Measurements from ENCODE around the gene KDM2A. TPM values are rescaled to one million over a fixed set of nuclear protein-coding genes. Genes with fewer than 3 reads are reported as not detected.
A peak's percentile ranks its signal among the peaks of the same experiment; 100 is the strongest.

Gene KDM2A
- total and polyA plus RNA-seq, 2 donors = 27.4 to 42.0 TPM

GRCh38 chr11:67243051-67243450 lies 124.0 kb downstream of the KDM2A start:
- no peak overlapping the region for H3K27ac ChIP-seq (ENCODE audit: low read depth in 1 of 2, low read length in 1 of 2)
- no peak overlapping the region for H3K4me3 ChIP-seq (ENCODE audit: low read length in 2 of 2)
- no peaks in the 10 kb centered on the region for H3K27me3 ChIP-seq (ENCODE audit: control insufficient read depth in 2 of 2, insufficient read depth in 1 of 2, low read length in 1 of 2)
- peaks cover 34 to 58% of the 10 kb centered on the region in 2 donors for H3K36me3 ChIP-seq (ENCODE audit: control insufficient read depth in 2 of 2, insufficient read depth in 2 of 2, low read length in 1 of 2)
- DNase-seq (ENCODE audit: low read depth in 6 of 9, low spot score in 9 of 9) = no peak
- no peaks in the 10 kb centered on the region for H3K9me3 ChIP-seq (ENCODE audit: control insufficient read depth in 2 of 2, insufficient read depth in 1 of 2, low read length in 1 of 2)
- H3K4me1 ChIP-seq (ENCODE audit: control insufficient read depth in 2 of 2, insufficient read depth in 2 of 2, low read length in 2 of 2) = peaks cover 20 to 38% of the 10 kb centered on the region in 2 donors
- 98% methylated on average over 2 of the region's 2 CpGs for WGBS

- WGBS = 98% methylated on average over 11 of the region's 11 CpGs
- no peaks in the 10 kb centered on the region for H3K9me3 ChIP-seq (ENCODE audit: control insufficient read depth in 2 of 2, insufficient read depth in 1 of 2, low read length in 1 of 2)
- peaks cover 54 to 78% of the 10 kb centered on the region in 2 donors for H3K36me3 ChIP-seq (ENCODE audit: control insufficient read depth in 2 of 2, insufficient read depth in 2 of 2, low read length in 1 of 2)
- H3K4me3 ChIP-seq (ENCODE audit: low read length in 2 of 2) = no peak overlapping the region
- no peak overlapping the region for H3K27ac ChIP-seq (ENCODE audit: low read depth in 1 of 2, low read length in 1 of 2)
- DNase-seq (ENCODE audit: low read depth in 6 of 9, low spot score in 9 of 9) = no peak
- H3K4me1 ChIP-seq (ENCODE audit: control insufficient read depth in 2 of 2, insufficient read depth in 2 of 2, low read length in 2 of 2) = peaks cover 11 to 23% of the 10 kb centered on the region in 2 donors
- no peaks in the 10 kb centered on the region for H3K27me3 ChIP-seq (ENCODE audit: control insufficient read depth in 2 of 2, insufficient read depth in 1 of 2, low read length in 1 of 2)
Observed at GRCh38 chr11:67245046-67245445, 126.0 kb downstream of the KDM2A start.

- 97% methylated on average over 5 of the region's 5 CpGs for WGBS
- no peak for DNase-seq (ENCODE audit: low read depth in 6 of 9, low spot score in 9 of 9)
- Histone ChIP-seq H3K27me3 (ENCODE audit: control insufficient read depth in 2 of 2, insufficient read depth in 1 of 2, low read length in 1 of 2) (no peaks in the 10 kb centered on the region), H3K4me3 (ENCODE audit: low read length in 2 of 2) (no peak overlapping the region), H3K9me3 (ENCODE audit: control insufficient read depth in 2 of 2, insufficient read depth in 1 of 2, low read length in 1 of 2) (no peaks in the 10 kb centered on the region), H3K36me3 (ENCODE audit: control insufficient read depth in 2 of 2, insufficient read depth in 2 of 2, low read length in 1 of 2) (peaks cover 83 to 97% of the 10 kb centered on the region in 2 donors), H3K4me1 (ENCODE audit: control insufficient read depth in 2 of 2, insufficient read depth in 2 of 2, low read length in 2 of 2) (no peaks in the 10 kb centered on the region), H3K27ac (ENCODE audit: low read depth in 1 of 2, low read length in 1 of 2) (no peak overlapping the region)
Observed at GRCh38 chr11:67247946-67248550, 129.0 kb downstream of the KDM2A start.

GRCh38 chr11:67248653-67249052 lies 129.6 kb downstream of the KDM2A start:
- no peaks in the 10 kb centered on the region for H3K9me3 ChIP-seq (ENCODE audit: control insufficient read depth in 2 of 2, insufficient read depth in 1 of 2, low read length in 1 of 2)
- H3K27me3 ChIP-seq (ENCODE audit: control insufficient read depth in 2 of 2, insufficient read depth in 1 of 2, low read length in 1 of 2) = no peaks in the 10 kb centered on the region
- H3K4me1 ChIP-seq (ENCODE audit: control insufficient read depth in 2 of 2, insufficient read depth in 2 of 2, low read length in 2 of 2) = no peaks in the 10 kb centered on the region
- no peak overlapping the region for H3K4me3 ChIP-seq (ENCODE audit: low read length in 2 of 2)
- no peak for DNase-seq (ENCODE audit: low read depth in 6 of 9, low spot score in 9 of 9)
- H3K27ac ChIP-seq (ENCODE audit: low read depth in 1 of 2, low read length in 1 of 2) = no peak overlapping the region
- peaks cover 86 to 98% of the 10 kb centered on the region in 2 donors for H3K36me3 ChIP-seq (ENCODE audit: control insufficient read depth in 2 of 2, insufficient read depth in 2 of 2, low read length in 1 of 2)

DNA sequence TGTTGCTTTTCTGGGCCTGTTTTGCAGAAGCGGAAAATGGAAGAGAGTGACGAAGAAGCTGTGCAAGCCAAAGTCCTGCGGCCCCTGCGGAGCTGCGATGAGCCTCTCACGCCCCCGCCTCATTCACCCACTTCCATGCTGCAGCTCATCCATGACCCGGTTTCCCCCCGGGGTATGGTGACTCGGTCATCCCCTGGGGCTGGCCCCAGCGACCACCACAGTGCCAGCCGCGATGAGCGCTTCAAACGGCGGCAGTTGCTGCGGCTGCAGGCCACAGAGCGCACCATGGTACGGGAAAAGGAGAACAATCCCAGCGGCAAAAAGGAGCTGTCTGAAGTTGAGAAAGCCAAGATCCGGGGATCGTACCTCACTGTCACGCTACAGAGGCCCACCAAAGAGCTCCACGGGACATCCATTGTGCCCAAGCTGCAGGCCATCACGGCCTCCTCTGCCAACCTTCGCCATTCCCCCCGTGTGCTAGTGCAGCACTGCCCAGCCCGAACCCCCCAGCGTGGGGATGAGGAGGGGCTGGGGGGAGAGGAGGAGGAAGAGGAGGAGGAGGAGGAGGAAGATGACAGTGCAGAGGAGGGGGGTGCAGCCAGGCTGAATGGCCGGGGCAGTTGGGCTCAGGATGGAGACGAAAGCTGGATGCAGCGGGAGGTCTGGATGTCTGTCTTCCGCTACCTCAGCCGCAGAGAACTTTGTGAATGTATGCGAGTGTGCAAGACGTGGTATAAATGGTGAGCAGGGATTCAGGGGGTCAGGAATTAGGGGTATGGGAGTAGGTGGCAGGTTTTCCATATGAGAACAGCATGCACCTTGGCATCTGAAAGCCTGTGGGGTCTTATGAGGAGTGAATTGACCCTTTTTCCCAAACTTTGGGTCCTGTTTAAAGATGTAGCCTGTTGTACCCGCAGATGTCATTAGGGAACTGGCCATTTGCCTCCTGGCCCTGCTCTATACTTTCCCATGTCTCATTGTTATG lies 131.3 kb downstream of the KDM2A start:
- Histone ChIP-seq H3K9me3 (ENCODE audit: control insufficient read depth in 2 of 2, insufficient read depth in 1 of 2, low read length in 1 of 2) (no peaks in the 10 kb centered on the region), H3K4me3 (ENCODE audit: low read length in 2 of 2) (no peak overlapping the region), H3K27ac (ENCODE audit: low read depth in 1 of 2, low read length in 1 of 2) (no peak overlapping the region), H3K27me3 (ENCODE audit: control insufficient read depth in 2 of 2, insufficient read depth in 1 of 2, low read length in 1 of 2) (no peaks in the 10 kb centered on the region), H3K4me1 (ENCODE audit: control insufficient read depth in 2 of 2, insufficient read depth in 2 of 2, low read length in 2 of 2) (no peaks in the 10 kb centered on the region), H3K36me3 (ENCODE audit: control insufficient read depth in 2 of 2, insufficient read depth in 2 of 2, low read length in 1 of 2) (peaks cover 92 to 100% of the 10 kb centered on the region in 2 donors)
- DNase-seq (ENCODE audit: low read depth in 6 of 9, low spot score in 9 of 9) = no peak
- 97% methylated on average over 37 of the region's 37 CpGs for WGBS

GRCh38 chr11:67251841-67252240 lies 132.8 kb downstream of the KDM2A start:
- H3K27me3 ChIP-seq (ENCODE audit: control insufficient read depth in 2 of 2, insufficient read depth in 1 of 2, low read length in 1 of 2) = no peaks in the 10 kb centered on the region
- H3K9me3 ChIP-seq (ENCODE audit: control insufficient read depth in 2 of 2, insufficient read depth in 1 of 2, low read length in 1 of 2) = no peaks in the 10 kb centered on the region
- no peak overlapping the region for H3K4me3 ChIP-seq (ENCODE audit: low read length in 2 of 2)
- 95% methylated on average over 1 of the region's 1 CpG for WGBS
- no peak overlapping the region for H3K27ac ChIP-seq (ENCODE audit: low read depth in 1 of 2, low read length in 1 of 2)
- DNase-seq (ENCODE audit: low read depth in 6 of 9, low spot score in 9 of 9) = no peak
- peaks cover 93 to 98% of the 10 kb centered on the region in 2 donors for H3K36me3 ChIP-seq (ENCODE audit: control insufficient read depth in 2 of 2, insufficient read depth in 2 of 2, low read length in 1 of 2)
- no peaks in the 10 kb centered on the region for H3K4me1 ChIP-seq (ENCODE audit: control insufficient read depth in 2 of 2, insufficient read depth in 2 of 2, low read length in 2 of 2)

DNA sequence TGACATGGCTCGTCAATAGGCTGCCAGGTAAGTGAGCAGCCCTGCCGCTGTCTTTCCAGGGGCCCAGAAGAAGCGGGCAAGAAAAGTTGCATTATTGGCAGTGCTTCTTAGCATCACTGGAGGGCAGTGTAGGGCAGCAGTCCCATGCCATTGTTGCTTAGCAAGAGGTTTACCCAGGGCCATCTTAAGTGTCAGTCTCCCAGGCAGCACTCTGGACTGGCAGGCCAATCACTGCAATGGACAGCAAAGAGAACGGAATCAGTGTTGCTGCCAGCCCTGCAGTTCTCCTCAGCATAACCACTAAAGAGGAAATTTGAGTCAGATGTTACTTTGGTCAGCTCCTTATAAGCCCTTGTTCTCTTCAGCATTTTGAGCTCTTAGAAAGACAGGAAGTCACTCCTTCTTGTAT lies 133.8 kb downstream of the KDM2A start:
- no peak overlapping the region for H3K4me3 ChIP-seq (ENCODE audit: low read length in 2 of 2)
- no peaks in the 10 kb centered on the region for H3K27me3 ChIP-seq (ENCODE audit: control insufficient read depth in 2 of 2, insufficient read depth in 1 of 2, low read length in 1 of 2)
- peak in 1 of 9 donors; percentile 57 for DNase-seq (ENCODE audit: low read depth in 6 of 9, low spot score in 9 of 9)
- WGBS = 94% methylated on average over 4 of the region's 4 CpGs
- H3K36me3 ChIP-seq (ENCODE audit: control insufficient read depth in 2 of 2, insufficient read depth in 2 of 2, low read length in 1 of 2) = peaks cover 91 to 93% of the 10 kb centered on the region in 2 donors
- no peaks in the 10 kb centered on the region for H3K9me3 ChIP-seq (ENCODE audit: control insufficient read depth in 2 of 2, insufficient read depth in 1 of 2, low read length in 1 of 2)
- no peak overlapping the region for H3K27ac ChIP-seq (ENCODE audit: low read depth in 1 of 2, low read length in 1 of 2)
- H3K4me1 ChIP-seq (ENCODE audit: control insufficient read depth in 2 of 2, insufficient read depth in 2 of 2, low read length in 2 of 2) = no peaks in the 10 kb centered on the region

DNA sequence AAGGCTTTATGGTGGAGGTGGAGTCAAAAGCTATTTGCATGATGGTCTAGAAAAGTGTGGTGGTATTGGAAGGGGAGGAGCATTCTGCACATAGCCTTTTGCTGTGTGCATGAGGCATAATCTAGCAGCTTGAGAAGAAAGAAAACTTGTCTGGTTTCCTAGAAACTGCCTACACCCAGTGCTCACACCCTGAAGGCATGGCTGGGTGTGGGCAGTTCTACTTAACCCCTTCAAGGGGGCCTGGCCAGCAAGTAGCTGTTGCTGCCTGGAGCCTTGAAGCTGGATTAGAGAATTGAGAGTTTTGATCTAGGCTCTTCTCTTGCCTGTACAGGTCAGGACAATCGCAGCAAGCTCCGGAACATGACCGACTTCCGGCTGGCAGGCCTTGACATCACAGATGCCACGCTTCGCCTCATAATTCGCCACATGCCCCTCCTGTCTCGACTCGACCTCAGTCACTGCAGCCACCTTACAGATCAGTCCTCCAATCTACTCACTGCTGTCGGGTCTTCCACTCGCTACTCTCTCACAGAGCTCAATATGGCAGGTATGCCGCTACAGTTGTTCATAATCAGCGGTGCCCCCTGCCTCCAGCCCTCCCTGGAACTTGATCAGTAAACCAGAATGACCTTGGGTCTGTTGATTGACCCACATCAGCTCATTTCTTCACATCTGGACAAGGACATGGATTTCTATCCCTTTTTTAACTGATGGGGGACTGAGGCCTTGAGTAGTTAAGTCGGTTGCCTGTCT lies 135.0 kb downstream of the KDM2A start:
- Histone ChIP-seq H3K36me3 (ENCODE audit: control insufficient read depth in 2 of 2, insufficient read depth in 2 of 2, low read length in 1 of 2) (peaks cover 79 to 81% of the 10 kb centered on the region in 2 donors), H3K4me1 (ENCODE audit: control insufficient read depth in 2 of 2, insufficient read depth in 2 of 2, low read length in 2 of 2) (no peaks in the 10 kb centered on the region), H3K4me3 (ENCODE audit: low read length in 2 of 2) (no peak overlapping the region), H3K27ac (ENCODE audit: low read depth in 1 of 2, low read length in 1 of 2) (no peak overlapping the region), H3K27me3 (ENCODE audit: control insufficient read depth in 2 of 2, insufficient read depth in 1 of 2, low read length in 1 of 2) (no peaks in the 10 kb centered on the region), H3K9me3 (ENCODE audit: control insufficient read depth in 2 of 2, insufficient read depth in 1 of 2, low read length in 1 of 2) (no peaks in the 10 kb centered on the region)
- WGBS = 97% methylated on average over 14 of the region's 14 CpGs
- DNase-seq (ENCODE audit: low read depth in 6 of 9, low spot score in 9 of 9) = no peak

DNA sequence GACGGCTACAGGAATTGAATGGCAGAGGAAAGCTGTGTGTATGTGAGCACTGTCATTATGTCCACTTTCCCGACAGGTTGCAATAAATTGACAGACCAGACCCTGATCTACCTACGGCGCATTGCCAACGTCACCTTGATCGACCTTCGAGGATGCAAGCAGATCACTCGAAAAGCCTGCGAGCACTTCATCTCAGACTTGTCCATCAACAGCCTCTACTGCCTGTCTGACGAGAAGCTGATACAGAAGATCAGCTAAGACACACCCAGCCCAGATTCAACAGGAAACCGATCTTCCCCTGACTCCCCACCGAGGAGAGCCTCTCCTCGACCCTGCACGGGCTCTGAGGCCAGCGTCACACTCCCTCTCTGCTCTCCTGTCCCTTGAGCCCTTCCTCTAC lies 135.7 kb downstream of the KDM2A start:
- DNase-seq (ENCODE audit: low read depth in 6 of 9, low spot score in 9 of 9) = no peak
- Histone ChIP-seq H3K9me3 (ENCODE audit: control insufficient read depth in 2 of 2, insufficient read depth in 1 of 2, low read length in 1 of 2) (no peaks in the 10 kb centered on the region), H3K36me3 (ENCODE audit: control insufficient read depth in 2 of 2, insufficient read depth in 2 of 2, low read length in 1 of 2) (peaks cover 72 to 74% of the 10 kb centered on the region in 2 donors), H3K27me3 (ENCODE audit: control insufficient read depth in 2 of 2, insufficient read depth in 1 of 2, low read length in 1 of 2) (no peaks in the 10 kb centered on the region), H3K27ac (ENCODE audit: low read depth in 1 of 2, low read length in 1 of 2) (no peak overlapping the region), H3K4me3 (ENCODE audit: low read length in 2 of 2) (no peak overlapping the region), H3K4me1 (ENCODE audit: control insufficient read depth in 2 of 2, insufficient read depth in 2 of 2, low read length in 2 of 2) (no peaks in the 10 kb centered on the region)
- 94% methylated on average over 15 of the region's 15 CpGs for WGBS

Data from thymus (tissue), 11 donors.